Kidney (tissue), 14 donors: ENCODE measurements around the gene PCDH17. TPM values are rescaled to one million over a fixed set of nuclear protein-coding genes. Genes with fewer than 3 reads are reported as not detected.
A peak's percentile ranks its signal among the peaks of the same experiment; 100 is the strongest.

Source experiments
- DNase-seq, 5 donors: peaks; one replicate each; pipeline ENCODE4 v3.0.0-alpha.2; 2013 to 2020
- FAIRE-seq: peaks from 2 replicates; lab custom pipeline; 2012; peaks lifted over from hg19 to GRCh38; lab: Jason Lieb, UNC
- H3K27ac ChIP-seq, 2 donors: one replicate each; pipeline ENCODE4 v1.7.0; 2013; ENCODE audit warnings: low read depth in 2 of 2, low read length in 2 of 2, inconsistent platforms in 1 of 2
- H3K27me3 ChIP-seq: one replicate; pipeline ENCODE4 v1.7.1; 2013; ENCODE audit warnings: low read length, inconsistent platforms; ENCODE audit not compliant: control insufficient read depth, insufficient read depth
- H3K36me3 ChIP-seq, 3 donors: one replicate each; pipeline versions ENCODE4 v1.7.0 to v1.7.1; 2013; ENCODE audit warnings: low read length in 3 of 3, control low read depth in 1 of 3, inconsistent platforms in 1 of 3; ENCODE audit not compliant: insufficient read depth in 3 of 3, control insufficient read depth in 2 of 3
- H3K4me1 ChIP-seq, 3 donors: one replicate each; pipeline versions ENCODE4 v1.7.0 to v1.7.1; 2013; ENCODE audit warnings: low read length in 3 of 3, inconsistent platforms in 1 of 3, low read depth in 1 of 3; ENCODE audit not compliant: control insufficient read depth in 2 of 3, insufficient read depth in 2 of 3
- H3K4me3 ChIP-seq, 3 donors: one replicate each; pipeline versions ENCODE4 v1.7.0 to v1.8.1; 2013; ENCODE audit warnings: low read length in 3 of 3, control low read depth in 1 of 3, inconsistent platforms in 1 of 3
- H3K9ac ChIP-seq, 3 donors: one replicate each; pipeline versions ENCODE4 v1.7.0 to v1.7.1; 2013; ENCODE audit warnings: low read length in 3 of 3, control low read depth in 1 of 3, inconsistent platforms in 1 of 3
- H3K9me3 ChIP-seq, 3 donors: one replicate each; pipeline versions ENCODE4 v1.7.0 to v1.7.1; 2013; ENCODE audit warnings: low read length in 3 of 3, control low read depth in 1 of 3, inconsistent platforms in 1 of 3; ENCODE audit not compliant: control insufficient read depth in 2 of 3, insufficient read depth in 1 of 3
- CTCF ChIP-seq: IDR thresholded peaks from 3 replicates; pipeline ENCODE4 v1.5.1; 2012; ENCODE audit warnings: mild to moderate bottlenecking, moderate library complexity, borderline replicate concordance; ENCODE audit not compliant: insufficient read depth; ENCODE audit errors: extremely low read depth
- intact Hi-C: fragments of 100-400 bp; cut with DNase I; formaldehyde crosslinking; loops from one replicate; pipeline ENCODE4 v1.11.1; 2022
- polyA plus RNA-seq: library from polyadenylated mRNA; stranded (reverse); fragments of 350-450 nt; fragmentation: Illumina TruSeq; extraction: RNeasy Lipid Tissue Mini Kit (QIAGEN cat#74804); gene quantifications from one replicate; pipeline ENCODE4 v1.2.3, GENCODE V29; 2014; ENCODE audit warnings: low read depth, low replicate concordance; ENCODE audit not compliant: insufficient read depth
- total RNA-seq: library from RNA; stranded (reverse); fragmentation: NEBNext Ultra II Directional; extraction: Animal tissue kit (Norgen Biotek cat#: 25700); gene quantifications from one replicate; pipeline ENCODE4 v1.2.1, GENCODE V29; 2021
- donor health status: control.
- donor health status: control.
- donor health status: control.
- donor health status: control.
- donor health status: control.
- donor health status: DM: yes; HTN: yes; CAD: no.
- donor health status: Normal renal cell carcinoma (clear cell type).

PCDH17 gene
- total and polyA plus RNA-seq, 2 donors from 2014 or later, result 1.0 to 18.5 TPM

DNA sequence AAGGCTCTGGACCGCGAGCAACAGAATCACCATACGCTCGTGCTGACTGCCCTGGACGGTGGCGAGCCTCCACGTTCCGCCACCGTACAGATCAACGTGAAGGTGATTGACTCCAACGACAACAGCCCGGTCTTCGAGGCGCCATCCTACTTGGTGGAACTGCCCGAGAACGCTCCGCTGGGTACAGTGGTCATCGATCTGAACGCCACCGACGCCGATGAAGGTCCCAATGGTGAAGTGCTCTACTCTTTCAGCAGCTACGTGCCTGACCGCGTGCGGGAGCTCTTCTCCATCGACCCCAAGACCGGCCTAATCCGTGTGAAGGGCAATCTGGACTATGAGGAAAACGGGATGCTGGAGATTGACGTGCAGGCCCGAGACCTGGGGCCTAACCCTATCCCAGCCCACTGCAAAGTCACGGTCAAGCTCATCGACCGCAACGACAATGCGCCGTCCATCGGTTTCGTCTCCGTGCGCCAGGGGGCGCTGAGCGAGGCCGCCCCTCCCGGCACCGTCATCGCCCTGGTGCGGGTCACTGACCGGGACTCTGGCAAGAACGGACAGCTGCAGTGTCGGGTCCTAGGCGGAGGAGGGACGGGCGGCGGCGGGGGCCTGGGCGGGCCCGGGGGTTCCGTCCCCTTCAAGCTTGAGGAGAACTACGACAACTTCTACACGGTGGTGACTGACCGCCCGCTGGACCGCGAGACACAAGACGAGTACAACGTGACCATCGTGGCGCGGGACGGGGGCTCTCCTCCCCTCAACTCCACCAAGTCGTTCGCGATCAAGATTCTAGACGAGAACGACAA lies 1.8 kb downstream of the PCDH17 start:
- Histone ChIP-seq H3K9ac (peak overlapping the region in 1 of 3 donors; percentile 42), H3K27me3 (peaks cover 8% of the 10 kb centered on the region), H3K4me3 (peak overlapping the region; percentile 43 to 75 (median 73)), H3K27ac (no peak overlapping the region), H3K4me1 (peaks cover 0 to 13% (median 0%) of the 10 kb centered on the region in 3 donors), H3K36me3 (no peaks in the 10 kb centered on the region), H3K9me3 (no peaks in the 10 kb centered on the region)
- intact Hi-C loops, result no loop called here
- peak; percentile 73 to 87 (median 83) for DNase-seq
- TF ChIP-seq CTCF, result peak; percentile 43
- FAIRE-seq, result no peak

- peak; percentile 37 to 77 (median 58) for DNase-seq
- Histone ChIP-seq H3K27me3 (peaks cover 8% of the 10 kb centered on the region), H3K9me3 (no peaks in the 10 kb centered on the region), H3K4me1 (peaks cover 0 to 13% (median 0%) of the 10 kb centered on the region in 3 donors), H3K36me3 (no peaks in the 10 kb centered on the region), H3K9ac (peak overlapping the region in 1 of 3 donors; percentile 2), H3K27ac (no peak overlapping the region), H3K4me3 (peak overlapping the region; percentile 43 to 73 (median 62))
- TF ChIP-seq CTCF, result no peak
- intact Hi-C loops, result no loop called here
- FAIRE-seq, result no peak
These were observed 2.6 kb downstream of the PCDH17 start for GRCh38 chr13:57633950-57634838.

GRCh38 chr13:57634839-57635165 lies 3.3 kb downstream of the PCDH17 start:
- intact Hi-C loops, result no loop called here
- peak overlapping the region; percentile 43 to 73 (median 62) for H3K4me3 ChIP-seq
- H3K9me3 ChIP-seq, result no peaks in the 10 kb centered on the region
- peak in 3 of 5 donors; percentile 28 to 75 (median 53) for DNase-seq
- no peak overlapping the region for H3K27ac ChIP-seq
- H3K27me3 ChIP-seq, result peaks cover 8% of the 10 kb centered on the region
- FAIRE-seq, result no peak
- peaks cover 0 to 10% (median 0%) of the 10 kb centered on the region in 3 donors for H3K4me1 ChIP-seq
- no peak for TF ChIP-seq CTCF
- peak overlapping the region in 1 of 3 donors; percentile 2 for H3K9ac ChIP-seq
- no peaks in the 10 kb centered on the region for H3K36me3 ChIP-seq
